ENCODE results near the gene GDAP2.

Gene GDAP2

DNA sequence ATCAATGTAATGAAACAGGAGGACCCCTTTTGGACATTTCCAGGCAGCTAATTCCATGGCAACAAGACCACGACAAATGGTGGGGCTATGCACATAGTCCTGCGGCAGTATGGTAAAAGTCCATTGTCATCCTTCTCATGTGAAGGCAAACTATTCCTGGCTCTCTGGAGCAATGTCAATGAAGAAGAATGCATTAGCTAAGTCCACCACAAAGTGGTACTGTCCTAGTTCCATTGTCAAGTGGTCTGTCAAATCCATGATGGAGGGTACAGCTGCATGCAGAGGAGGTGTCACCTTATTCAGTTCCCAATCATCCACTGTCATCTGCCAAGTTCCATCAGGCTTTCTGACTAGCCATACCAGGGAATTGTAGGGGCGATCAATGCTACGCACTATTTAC lies 110.1 kb downstream of the GDAP2 start:
- no peak for TF ChIP-seq FOXP2 (optimal IDR thresholded peaks at IDR 0.05; ENCODE audit: borderline replicate concordance, extremely low read depth, extremely low read length, insufficient read depth)
- no peak for TF ChIP-seq TAF1 (IDR thresholded peaks at IDR 0.05; ENCODE audit: borderline replicate concordance, insufficient read depth, low read length)
- TF ChIP-seq, protein P1, sequence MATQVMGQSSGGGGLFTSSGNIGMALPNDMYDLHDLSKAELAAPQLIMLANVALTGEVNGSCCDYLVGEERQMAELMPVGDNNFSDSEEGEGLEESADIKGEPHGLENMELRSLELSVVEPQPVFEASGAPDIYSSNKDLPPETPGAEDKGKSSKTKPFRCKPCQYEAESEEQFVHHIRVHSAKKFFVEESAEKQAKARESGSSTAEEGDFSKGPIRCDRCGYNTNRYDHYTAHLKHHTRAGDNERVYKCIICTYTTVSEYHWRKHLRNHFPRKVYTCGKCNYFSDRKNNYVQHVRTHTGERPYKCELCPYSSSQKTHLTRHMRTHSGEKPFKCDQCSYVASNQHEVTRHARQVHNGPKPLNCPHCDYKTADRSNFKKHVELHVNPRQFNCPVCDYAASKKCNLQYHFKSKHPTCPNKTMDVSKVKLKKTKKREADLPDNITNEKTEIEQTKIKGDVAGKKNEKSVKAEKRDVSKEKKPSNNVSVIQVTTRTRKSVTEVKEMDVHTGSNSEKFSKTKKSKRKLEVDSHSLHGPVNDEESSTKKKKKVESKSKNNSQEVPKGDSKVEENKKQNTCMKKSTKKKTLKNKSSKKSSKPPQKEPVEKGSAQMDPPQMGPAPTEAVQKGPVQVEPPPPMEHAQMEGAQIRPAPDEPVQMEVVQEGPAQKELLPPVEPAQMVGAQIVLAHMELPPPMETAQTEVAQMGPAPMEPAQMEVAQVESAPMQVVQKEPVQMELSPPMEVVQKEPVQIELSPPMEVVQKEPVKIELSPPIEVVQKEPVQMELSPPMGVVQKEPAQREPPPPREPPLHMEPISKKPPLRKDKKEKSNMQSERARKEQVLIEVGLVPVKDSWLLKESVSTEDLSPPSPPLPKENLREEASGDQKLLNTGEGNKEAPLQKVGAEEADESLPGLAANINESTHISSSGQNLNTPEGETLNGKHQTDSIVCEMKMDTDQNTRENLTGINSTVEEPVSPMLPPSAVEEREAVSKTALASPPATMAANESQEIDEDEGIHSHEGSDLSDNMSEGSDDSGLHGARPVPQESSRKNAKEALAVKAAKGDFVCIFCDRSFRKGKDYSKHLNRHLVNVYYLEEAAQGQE (IDR thresholded peaks at IDR 0.05; ENCODE audit: insufficient read depth in 1 of 2, low read depth in 2 of 2, low read length in 2 of 2) = no peak
- TF ChIP-seq SIN3A (IDR thresholded peaks at IDR 0.05; ENCODE audit: borderline replicate concordance, insufficient read depth, low read length) = no peak
- no peak for TF ChIP-seq POLR2AphosphoS5 (IDR thresholded peaks at IDR 0.05; ENCODE audit: low read depth, low read length)

- no peak for TF ChIP-seq FOXP2 (optimal IDR thresholded peaks at IDR 0.05; ENCODE audit: borderline replicate concordance, extremely low read depth, extremely low read length, insufficient read depth)
- TF ChIP-seq TAF1 (IDR thresholded peaks at IDR 0.05; ENCODE audit: borderline replicate concordance, insufficient read depth, low read length) = no peak
- TF ChIP-seq, protein P1 (IDR thresholded peaks at IDR 0.05; ENCODE audit: insufficient read depth in 1 of 2, low read depth in 2 of 2, low read length in 2 of 2) = no peak
- TF ChIP-seq SIN3A (IDR thresholded peaks at IDR 0.05; ENCODE audit: borderline replicate concordance, insufficient read depth, low read length) = no peak
- TF ChIP-seq POLR2AphosphoS5 (IDR thresholded peaks at IDR 0.05; ENCODE audit: low read depth, low read length) = no peak
Measured at GRCh38 chr1:117818456-117818855, 111.0 kb downstream of the GDAP2 start.

- no peak for TF ChIP-seq SIN3A (IDR thresholded peaks at IDR 0.05; ENCODE audit: borderline replicate concordance, insufficient read depth, low read length)
- TF ChIP-seq, protein P1 (IDR thresholded peaks at IDR 0.05; ENCODE audit: insufficient read depth in 1 of 2, low read depth in 2 of 2, low read length in 2 of 2) = no peak
- no peak for TF ChIP-seq TAF1 (IDR thresholded peaks at IDR 0.05; ENCODE audit: borderline replicate concordance, insufficient read depth, low read length)
- no peak for TF ChIP-seq FOXP2 (optimal IDR thresholded peaks at IDR 0.05; ENCODE audit: borderline replicate concordance, extremely low read depth, extremely low read length, insufficient read depth)
- no peak for TF ChIP-seq POLR2AphosphoS5 (IDR thresholded peaks at IDR 0.05; ENCODE audit: low read depth, low read length)
Measured at GRCh38 chr1:117817629-117818028, 111.8 kb downstream of the GDAP2 start.

DNA sequence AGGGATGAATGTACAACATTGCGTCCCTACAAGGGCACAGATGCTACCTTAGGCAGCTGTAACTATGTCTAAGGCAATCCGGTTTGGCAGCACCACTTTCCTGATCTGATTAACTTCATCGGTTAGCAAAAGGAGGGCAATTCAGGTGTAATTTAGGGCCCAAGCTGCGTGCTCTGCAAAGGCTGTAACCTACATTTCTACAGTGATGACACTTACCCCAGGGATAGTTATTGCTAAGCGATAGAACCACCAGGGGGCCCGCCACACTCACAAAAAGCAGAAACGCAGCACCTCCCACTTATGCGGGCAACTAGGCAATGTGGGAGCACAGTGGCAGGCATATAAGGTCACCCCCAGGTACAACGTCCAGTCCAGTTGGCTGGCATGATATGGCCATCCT lies 113.5 kb downstream of the GDAP2 start:
- TF ChIP-seq FOXP2 (optimal IDR thresholded peaks at IDR 0.05; ENCODE audit: borderline replicate concordance, extremely low read depth, extremely low read length, insufficient read depth) = no peak
- TF ChIP-seq SIN3A (IDR thresholded peaks at IDR 0.05; ENCODE audit: borderline replicate concordance, insufficient read depth, low read length) = no peak
- TF ChIP-seq, protein P1 (IDR thresholded peaks at IDR 0.05; ENCODE audit: insufficient read depth in 1 of 2, low read depth in 2 of 2, low read length in 2 of 2) = no peak
- no peak for TF ChIP-seq TAF1 (IDR thresholded peaks at IDR 0.05; ENCODE audit: borderline replicate concordance, insufficient read depth, low read length)
- TF ChIP-seq POLR2AphosphoS5 (IDR thresholded peaks at IDR 0.05; ENCODE audit: low read depth, low read length) = no peak

All from PFSK-1 (cell line).